Activated CD8-positive, alpha-beta memory T cell treated with anti-CD3 and anti-CD28 coated beads for 4 hours (primary cell): ENCODE results near the gene HNMT.
"Not testable (repeated sequence)": the region's sequence is repeated elsewhere in the genome, so short reads cannot be mapped to it uniquely, and the experiment has no call there.

Source experiments
- DNase-seq, 2 donors: peaks; one replicate each; pipeline ENCODE4 v3.0.0-alpha.2; 2020; ENCODE audit warnings: low read depth in 2 of 2

HNMT gene

DNA sequence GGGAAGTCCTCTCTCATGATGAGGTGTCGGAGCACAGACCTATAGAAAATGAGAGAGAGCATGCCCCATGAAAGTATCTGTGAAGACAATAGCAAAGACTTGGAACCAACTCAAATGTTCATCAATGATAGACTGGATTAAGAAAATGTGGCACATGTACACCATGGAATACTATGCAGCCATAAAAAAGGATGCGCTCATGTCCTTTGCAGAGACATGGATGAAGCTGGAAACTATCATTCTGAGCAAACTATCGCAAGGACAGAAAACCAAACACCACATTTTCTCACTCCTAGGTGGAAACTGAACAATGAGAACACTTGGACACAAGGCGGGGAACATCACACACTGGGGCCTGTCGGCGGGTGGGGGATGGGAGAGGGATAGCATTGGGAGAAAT, 79.3 kb downstream of the HNMT start:
- DNase-seq = not testable (repeated sequence)

DNA sequence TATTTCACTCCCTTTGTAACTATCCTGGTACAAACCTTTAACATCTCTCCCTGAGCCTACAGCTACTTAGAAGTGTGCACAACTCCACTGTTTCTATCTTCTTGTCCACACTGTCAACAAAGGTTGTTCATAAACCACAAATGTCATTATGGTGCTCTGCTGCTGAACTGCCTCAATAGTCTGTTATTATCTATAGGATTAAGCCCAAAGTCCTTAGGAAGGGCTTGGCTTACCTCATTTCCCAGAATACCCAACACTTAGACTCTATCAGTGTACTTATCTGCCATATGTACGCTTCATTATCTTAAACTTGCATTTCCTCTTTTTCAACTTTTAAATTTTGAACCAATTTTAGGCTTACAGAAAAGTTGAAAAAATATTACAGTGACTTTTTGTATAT, 94.2 kb downstream of the HNMT start:
- no peak for DNase-seq

DNA sequence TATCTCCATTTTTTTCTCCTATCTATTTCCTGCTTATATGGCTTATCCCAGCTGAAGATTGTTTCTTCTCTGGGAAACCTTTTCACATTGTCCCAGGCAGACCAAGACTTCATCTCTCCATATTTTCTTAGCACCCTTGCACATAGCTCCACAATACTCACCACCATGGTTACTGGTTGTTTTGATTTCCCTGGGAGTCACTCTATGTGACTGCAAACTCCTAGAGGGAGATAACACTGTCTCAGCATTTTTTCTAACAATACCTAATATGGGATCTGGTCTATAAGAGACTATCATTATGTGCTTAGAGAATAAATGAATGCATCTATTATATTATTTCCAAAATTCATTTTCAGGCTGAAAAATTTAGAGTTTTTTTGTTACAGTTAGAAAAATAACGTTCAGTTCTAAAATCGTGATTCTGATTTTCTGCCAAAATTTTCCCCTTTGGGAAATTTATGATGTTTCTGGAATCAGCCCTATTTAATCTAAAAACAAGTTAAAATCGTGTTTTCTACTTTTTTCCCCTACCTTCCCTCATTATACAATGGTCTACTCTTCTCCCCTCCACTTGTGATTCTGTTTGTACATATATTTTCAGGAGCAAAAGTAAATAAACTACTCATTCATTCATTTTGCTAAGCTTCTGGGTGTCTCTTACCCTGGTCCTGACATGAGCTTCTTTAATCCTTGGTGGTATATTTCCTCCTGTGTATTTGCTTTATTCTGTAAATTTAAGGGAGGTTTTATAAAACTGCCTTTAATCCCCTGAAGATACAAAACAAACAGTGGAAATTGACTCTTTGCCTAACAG, 95.4 kb downstream of the HNMT start:
- no peak for DNase-seq

DNA sequence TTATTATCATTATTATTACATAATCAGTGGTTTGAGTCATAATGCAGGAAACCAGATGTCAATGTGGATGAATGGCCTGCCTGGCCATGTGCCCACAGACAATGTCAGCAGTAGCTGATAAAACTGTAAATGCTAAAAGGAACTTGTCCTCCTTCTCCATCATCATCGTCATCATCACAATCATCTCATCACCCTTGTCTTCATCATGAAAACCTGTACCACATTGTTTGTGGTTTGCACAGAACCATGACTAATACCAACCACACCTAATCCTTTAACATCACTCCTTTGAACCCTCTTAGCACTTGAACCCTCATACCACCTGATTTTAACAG, 96.0 kb downstream of the HNMT start:
- DNase-seq = no peak

DNA sequence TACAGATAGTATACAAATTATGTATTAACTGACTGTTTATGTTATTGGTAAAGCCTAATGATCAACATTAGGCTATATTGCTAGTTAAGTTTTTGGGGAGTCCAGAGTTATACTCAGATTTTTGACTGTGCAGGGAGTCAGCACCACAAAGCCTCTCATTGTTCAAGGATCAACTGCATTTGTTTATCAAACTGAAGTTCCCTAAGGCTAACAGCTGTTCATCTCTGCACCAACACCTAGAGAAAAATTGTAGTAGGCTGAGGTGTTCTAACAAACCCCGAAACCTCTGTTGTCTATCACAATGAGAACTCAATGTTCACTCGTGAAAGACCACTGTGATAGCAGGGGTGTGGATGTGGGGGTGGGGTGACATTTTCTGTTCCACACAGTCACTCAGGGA, 97.7 kb downstream of the HNMT start:
- no peak for DNase-seq

DNA sequence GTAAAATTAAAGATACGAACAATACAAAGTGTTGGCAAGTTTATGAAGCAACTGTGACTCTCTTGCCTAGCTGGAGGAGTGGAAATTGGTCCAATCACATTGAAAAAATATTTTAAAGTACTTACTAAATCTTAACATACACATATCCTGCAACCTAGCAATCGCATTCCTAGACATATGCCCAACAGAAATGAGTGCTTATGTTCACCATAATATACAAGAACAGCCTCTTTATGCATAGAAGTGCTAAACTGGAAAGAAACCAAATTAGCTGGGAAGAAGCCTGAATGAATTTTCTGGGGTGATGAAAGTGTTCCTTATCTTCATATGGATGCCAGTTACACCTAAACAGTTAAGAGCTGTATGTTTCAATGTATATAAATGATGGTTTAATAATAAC, 98.9 kb downstream of the HNMT start:
- DNase-seq = no peak
